ENCODE results near the gene ILF2.

Gene ILF2

DNA sequence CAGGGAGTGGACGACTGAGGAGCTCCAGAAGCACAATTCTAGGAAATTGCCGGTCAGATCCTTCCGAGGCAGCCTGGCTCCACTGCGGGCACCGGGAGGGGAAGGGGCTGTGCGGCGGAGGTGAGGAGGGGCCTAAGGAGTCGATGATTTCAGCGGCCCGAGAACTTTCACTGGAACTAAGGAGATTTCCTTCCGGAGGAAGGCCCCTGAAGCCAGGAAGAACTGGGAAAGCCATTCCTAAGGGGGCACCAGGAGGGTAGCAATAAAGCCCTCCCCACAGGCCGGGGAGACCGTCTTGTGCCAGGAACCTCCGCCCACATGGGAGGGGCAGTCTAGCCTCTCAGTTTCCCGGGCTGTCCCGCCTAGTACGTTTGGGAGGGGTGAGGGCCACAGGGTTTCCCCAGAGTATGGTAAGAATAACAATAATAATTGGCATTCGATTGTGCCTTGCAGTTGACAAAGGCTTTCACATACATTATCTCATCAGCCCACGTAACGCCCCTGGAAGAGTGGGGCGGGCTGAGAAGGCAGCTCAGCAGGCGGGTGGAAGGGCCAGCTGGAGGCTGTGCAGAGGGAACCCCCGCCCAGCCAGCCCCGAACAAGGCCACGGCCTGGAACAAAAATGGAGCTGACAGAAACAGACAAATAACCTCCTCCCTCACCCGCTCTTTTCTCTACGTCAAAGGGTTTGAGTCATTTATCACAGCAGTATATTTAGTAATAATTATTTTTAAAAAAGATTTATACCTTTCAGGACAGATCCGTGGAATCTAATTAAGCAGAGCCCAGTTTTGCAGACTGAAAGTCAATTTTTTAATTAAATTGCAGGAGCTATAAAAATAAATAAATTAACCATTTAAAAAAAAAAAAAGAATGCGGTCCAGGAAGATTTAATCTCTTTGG lies 27.5 kb upstream of the ILF2 start:
- TF ChIP-seq, protein P1, sequence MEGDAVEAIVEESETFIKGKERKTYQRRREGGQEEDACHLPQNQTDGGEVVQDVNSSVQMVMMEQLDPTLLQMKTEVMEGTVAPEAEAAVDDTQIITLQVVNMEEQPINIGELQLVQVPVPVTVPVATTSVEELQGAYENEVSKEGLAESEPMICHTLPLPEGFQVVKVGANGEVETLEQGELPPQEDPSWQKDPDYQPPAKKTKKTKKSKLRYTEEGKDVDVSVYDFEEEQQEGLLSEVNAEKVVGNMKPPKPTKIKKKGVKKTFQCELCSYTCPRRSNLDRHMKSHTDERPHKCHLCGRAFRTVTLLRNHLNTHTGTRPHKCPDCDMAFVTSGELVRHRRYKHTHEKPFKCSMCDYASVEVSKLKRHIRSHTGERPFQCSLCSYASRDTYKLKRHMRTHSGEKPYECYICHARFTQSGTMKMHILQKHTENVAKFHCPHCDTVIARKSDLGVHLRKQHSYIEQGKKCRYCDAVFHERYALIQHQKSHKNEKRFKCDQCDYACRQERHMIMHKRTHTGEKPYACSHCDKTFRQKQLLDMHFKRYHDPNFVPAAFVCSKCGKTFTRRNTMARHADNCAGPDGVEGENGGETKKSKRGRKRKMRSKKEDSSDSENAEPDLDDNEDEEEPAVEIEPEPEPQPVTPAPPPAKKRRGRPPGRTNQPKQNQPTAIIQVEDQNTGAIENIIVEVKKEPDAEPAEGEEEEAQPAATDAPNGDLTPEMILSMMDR (IDR thresholded peaks at IDR 0.05) = no peak
- Histone ChIP-seq H3K27ac (peak overlapping the region; percentile 79 to 90), H3K4me3 (peak overlapping the region; percentile 52)
- DNase-seq (ENCODE audit: low spot score) = peak; percentile 88

DNA sequence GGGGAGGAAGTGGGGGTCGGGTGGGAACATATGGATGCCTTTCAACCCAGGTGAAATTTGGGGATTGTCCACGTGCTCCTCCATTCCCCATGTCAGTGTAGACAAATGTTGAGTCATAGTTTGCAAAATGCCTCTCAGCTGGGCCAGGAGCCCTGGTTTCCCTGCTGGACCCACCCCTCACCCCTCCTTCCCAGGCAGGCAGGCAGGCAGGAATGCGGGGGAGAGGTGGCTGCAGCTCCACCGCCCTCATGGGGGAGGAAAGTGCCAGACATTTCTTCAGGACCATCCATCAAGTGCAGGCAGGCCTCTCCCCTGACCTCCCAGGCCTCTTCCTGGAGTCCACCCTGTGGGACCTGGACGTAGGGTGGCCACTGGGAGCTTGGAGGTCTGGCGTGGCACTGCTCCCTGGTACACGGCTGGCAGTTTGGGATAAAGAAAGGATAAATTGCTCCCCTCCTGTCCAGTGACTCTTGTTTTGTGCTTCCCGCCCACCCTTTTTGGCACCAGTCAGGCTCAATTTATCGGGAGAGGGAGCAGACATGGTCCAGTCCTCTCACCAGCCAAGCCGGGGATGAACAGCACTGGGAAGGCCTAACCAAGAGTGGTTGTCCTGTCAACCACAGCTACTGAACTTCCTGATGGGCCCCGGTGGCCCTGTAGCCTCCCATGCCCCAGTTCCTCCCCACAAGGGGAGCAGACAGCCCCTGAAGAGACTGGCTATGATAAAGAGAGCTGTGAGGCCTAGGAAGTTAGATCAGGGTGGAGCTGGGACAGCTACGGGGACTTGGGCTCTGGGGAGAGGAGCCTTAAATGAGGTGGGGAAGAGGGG lies 26.6 kb upstream of the ILF2 start:
- TF ChIP-seq, protein P1 (IDR thresholded peaks at IDR 0.05) = no peak
- H3K4me3 ChIP-seq = peak overlapping the region; percentile 52
- peak overlapping the region; percentile 79 to 90 for H3K27ac ChIP-seq
- DNase-seq (ENCODE audit: low spot score) = peak; percentile 82

DNA sequence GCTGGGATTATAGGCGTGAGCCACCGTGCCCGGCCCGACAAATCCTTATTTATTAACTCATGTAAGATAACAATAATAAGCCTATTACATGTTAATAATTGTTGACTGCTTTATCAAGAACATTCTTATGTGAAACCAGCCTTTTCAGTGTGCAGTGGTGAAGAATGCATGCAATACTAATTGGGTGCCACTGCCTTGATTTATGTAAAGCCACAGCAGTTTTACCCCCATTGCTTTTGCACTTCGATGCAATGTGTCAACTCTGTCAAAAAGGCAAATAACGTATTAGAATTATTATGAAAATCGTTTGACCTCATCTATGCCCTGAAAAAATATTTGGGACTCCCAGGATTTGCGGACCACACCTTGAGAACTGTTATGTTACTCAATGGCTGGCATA lies 25.9 kb upstream of the ILF2 start:
- Histone ChIP-seq H3K27ac (peak overlapping the region; percentile 79 to 90), H3K4me3 (no peak overlapping the region)
- TF ChIP-seq, protein P1 (IDR thresholded peaks at IDR 0.05) = no peak
- DNase-seq (ENCODE audit: low spot score) = no peak

DNA sequence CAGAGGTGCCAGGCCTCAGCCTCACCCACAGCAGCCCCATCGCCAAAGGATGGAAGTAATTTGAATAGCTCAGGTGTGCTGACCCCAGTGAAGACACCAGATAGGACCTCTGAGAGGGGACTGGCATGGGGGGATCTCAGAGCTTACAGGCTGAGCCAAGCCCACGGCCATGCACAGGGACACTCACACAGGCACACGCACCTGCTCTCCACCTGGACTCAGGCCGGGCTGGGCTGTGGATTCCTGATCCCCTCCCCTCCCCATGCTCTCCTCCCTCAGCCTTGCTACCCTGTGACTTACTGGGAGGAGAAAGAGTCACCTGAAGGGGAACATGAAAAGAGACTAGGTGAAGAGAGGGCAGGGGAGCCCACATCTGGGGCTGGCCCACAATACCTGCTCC lies 22.7 kb upstream of the ILF2 start:
- TF ChIP-seq, protein P1 (IDR thresholded peaks at IDR 0.05) = no peak
- DNase-seq (ENCODE audit: low spot score) = no peak
- Histone ChIP-seq H3K4me3 (no peak overlapping the region), H3K27ac (no peak overlapping the region)

DNA sequence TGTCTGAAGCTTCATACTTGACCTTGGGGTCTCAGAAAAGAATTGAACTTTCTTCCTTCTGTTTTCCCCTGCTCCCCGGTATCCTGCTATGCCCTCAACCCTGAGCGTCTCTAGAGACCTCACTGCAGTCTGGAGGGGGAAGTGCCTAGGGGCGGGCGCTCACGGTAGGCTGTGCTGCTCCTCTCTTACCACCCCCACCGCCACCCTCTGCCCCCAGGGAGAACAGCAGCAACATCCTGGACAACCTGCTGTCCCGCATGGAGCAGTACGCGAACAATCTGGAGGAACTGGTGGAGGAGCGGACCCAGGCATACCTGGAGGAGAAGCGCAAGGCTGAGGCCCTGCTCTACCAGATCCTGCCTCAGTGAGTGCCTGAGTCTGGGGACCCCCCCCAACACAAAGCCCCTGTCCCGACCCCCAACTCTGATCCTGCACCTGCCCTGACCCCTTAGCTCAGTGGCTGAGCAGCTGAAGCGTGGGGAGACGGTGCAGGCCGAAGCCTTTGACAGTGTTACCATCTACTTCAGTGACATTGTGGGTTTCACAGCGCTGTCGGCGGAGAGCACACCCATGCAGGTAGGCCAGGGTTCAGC lies 18.0 kb upstream of the ILF2 start:
- Histone ChIP-seq H3K4me3 (no peak overlapping the region), H3K27ac (no peak overlapping the region)
- TF ChIP-seq, protein P1 (IDR thresholded peaks at IDR 0.05) = no peak
- DNase-seq (ENCODE audit: low spot score) = no peak

DNA sequence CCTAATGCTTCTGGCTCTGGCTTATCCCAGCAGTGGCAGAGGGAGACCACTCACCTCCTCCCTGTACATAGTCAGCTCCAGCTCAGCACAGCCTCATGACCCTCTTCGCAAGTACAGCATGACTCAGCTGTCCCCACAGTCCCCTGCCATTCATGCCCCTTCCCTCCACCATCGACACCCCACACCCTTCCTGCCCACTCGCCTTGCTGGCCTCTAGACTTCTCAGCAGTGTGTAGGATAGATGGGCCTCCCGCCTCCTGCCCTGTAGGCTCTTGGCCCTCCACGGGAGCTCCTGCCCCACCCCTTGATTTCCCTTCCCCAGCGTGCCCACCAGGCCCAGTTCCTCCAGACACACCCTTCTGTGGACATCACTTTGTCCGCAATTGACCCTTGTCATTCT lies 17.5 kb upstream of the ILF2 start:
- no peak for DNase-seq (ENCODE audit: low spot score)
- no peak overlapping the region for H3K27ac ChIP-seq
- no peak overlapping the region for H3K4me3 ChIP-seq
- TF ChIP-seq, protein P1 (IDR thresholded peaks at IDR 0.05) = no peak
